GM19395 (cell line): Measurements from ENCODE around the gene ZDHHC14.

Source experiments
- ATAC-seq: cut with Tn5 transposase; IDR thresholded peaks from one replicate; pipeline ENCODE4 v1.9.1; 2021; ENCODE audit warnings: mild to moderate bottlenecking, moderate library complexity; ENCODE audit not compliant: unreplicated experiment

ZDHHC14 gene

DNA sequence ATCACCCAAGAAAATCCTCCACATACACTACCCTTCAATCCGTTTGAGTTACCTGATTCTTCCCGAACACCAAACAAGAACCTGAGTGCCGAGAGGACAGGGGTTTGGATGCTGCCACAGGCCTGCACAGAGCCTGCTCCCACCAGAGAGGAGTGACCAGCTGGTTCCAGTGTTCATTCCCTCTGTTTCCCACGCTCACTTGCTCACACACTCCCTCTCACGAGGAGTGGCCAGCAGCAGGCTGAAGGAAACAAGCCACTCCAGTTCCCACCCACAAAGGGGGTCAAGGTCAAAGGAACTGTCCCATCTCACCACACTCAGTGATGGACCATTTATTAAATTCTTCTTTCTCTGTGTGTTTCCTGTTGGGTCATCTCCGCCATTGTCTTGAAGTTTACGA is 344.8 kb downstream of the ZDHHC14 start:
- no peak for ATAC-seq

DNA sequence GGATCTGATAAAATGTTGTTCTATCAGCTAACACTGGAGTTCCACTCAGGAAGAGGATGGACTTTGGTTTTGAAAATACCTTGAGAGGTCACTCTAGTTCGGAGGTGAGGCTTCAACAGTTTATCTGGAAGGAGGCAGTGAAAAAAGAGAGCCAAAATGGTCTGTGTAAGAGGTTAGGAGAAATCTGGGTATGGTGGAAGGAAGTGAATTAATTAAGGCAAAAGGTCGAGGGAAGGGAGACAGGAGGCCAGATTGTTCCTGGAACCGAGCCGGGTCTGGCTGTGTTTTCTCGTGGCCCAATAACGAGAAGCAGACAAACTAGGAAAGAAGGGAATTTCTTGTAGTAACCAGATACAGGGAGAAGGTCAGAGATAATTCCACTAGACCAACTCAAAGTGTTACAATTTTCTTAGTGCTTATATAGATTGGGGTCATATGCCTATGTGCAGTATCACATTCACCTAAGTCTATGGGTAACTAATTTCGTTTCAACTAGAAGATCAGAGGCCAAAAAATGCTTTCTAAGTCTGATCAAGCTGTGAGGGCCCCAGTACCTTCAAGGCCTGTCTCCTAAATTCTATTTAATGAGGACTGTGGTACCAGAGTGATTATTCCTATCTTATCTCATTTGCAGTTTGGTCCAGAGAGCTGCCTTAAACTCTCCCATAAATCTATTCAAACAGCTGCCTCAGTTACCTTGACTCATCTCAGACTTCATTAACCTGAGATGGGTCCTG is 346.1 kb downstream of the ZDHHC14 start:
- no peak for ATAC-seq
